T-cell (primary cell): ENCODE measurements around the gene CHRNA4. TPM values are rescaled to one million over a fixed set of nuclear protein-coding genes. Genes with fewer than 3 reads are reported as not detected.

ENCODE experiments used
- ATAC-seq, 4 experiments: fragments of 200-7000 bp in 3 of 4; fragments of 150-1000 bp in 1 of 4; cut with Tn5 transposase; replicated peaks in 1 of 4; 1 replicate in 3 of 4; 2 replicates in 1 of 4; pipeline ENCODE4 v1.10.0; 2021; ENCODE audit warnings: moderate library complexity in 3 of 4, mild to moderate bottlenecking in 2 of 4, moderate number of reproducible peaks in 1 of 4
- CTCF ChIA-PET, 2 donors: fragments of 300-600 bp; sonication (Branson Sonifier 250); formaldehyde crosslinking; loops; one replicate each; lab custom pipeline; 2022; ENCODE audit warnings: antibody characterized with exemption in 2 of 2; lab: Charles Lee
- POLR2A ChIA-PET, 2 donors: fragments of 300-600 bp; sonication (Branson Sonifier 250); formaldehyde crosslinking; loops; one replicate each; lab custom pipeline; 2022; ENCODE audit warnings: antibody characterized with exemption in 2 of 2; lab: Charles Lee
- DNase-seq, 35 experiments: peaks; one replicate each; pipeline versions ENCODE4 v3.0.0 to v3.0.0-alpha.2; 2013 to 2023
- H3K27ac ChIP-seq: one replicate; pipeline ENCODE4 v1.5.1; 2013; ENCODE audit warnings: low read length
- H3K27me3 ChIP-seq, 2 experiments: replicated peaks in 1 of 2; 1 replicate in 1 of 2; 2 replicates in 1 of 2; pipeline versions ENCODE4 v1.6.1 to v1.7.0; 2013; ENCODE audit warnings: low read length in 1 of 2, mixed read lengths in 1 of 2; ENCODE audit not compliant: control insufficient read depth in 2 of 2, insufficient read depth in 2 of 2; ENCODE audit errors: extremely low read depth in 1 of 2
- H3K36me3 ChIP-seq, 2 donors: 1 replicate in 1 of 2; 2 replicates in 1 of 2; pipeline versions ENCODE4 v1.6.1 to v1.7.0; 2013; ENCODE audit warnings: low read length in 1 of 2; ENCODE audit not compliant: control insufficient read depth in 2 of 2, insufficient read depth in 1 of 2; ENCODE audit errors: extremely low read depth in 1 of 2
- H3K4me1 ChIP-seq, 2 experiments: 1 replicate in 1 of 2; 2 replicates in 1 of 2; pipeline versions ENCODE4 v1.6.1 to v1.7.0; 2013; ENCODE audit warnings: low read length in 2 of 2, mixed read lengths in 1 of 2; ENCODE audit not compliant: insufficient read depth in 2 of 2, control insufficient read depth in 1 of 2; ENCODE audit errors: extremely low read depth in 1 of 2
- H3K4me3 ChIP-seq, 2 donors: 1 replicate in 1 of 2; 2 replicates in 1 of 2; pipeline versions ENCODE4 v1.5.1 to v1.7.0; 2013; ENCODE audit warnings: mild to moderate bottlenecking in 2 of 2, low read length in 1 of 2, moderate library complexity in 1 of 2; ENCODE audit not compliant: control insufficient read depth in 1 of 2; ENCODE audit errors: extremely low read depth in 1 of 2
- H3K9me3 ChIP-seq: 2 replicates; pipeline ENCODE4 v1.7.0; 2013
- H3K27ac Mint-ChIP-seq, 2 donors: one replicate each; pipeline ENCODE4 v1.8.0; 2020 to 2021; ENCODE audit warnings: mild to moderate bottlenecking in 2 of 2, mixed read lengths in 2 of 2
- H3K27me3 Mint-ChIP-seq, 2 donors: one replicate each; pipeline ENCODE4 v1.8.0; 2021 to 2022; ENCODE audit warnings: mixed read lengths in 2 of 2
- H3K36me3 Mint-ChIP-seq: one replicate; pipeline ENCODE4 v1.8.0; 2021; ENCODE audit warnings: mixed read lengths
- H3K4me1 Mint-ChIP-seq, 3 donors: one replicate each; pipeline ENCODE4 v1.8.0; 2020 to 2022; ENCODE audit warnings: mixed read lengths in 3 of 3, mild to moderate bottlenecking in 1 of 3
- H3K4me3 Mint-ChIP-seq, 3 donors: one replicate each; pipeline ENCODE4 v1.8.0; 2020 to 2022; ENCODE audit warnings: mild to moderate bottlenecking in 3 of 3, mixed read lengths in 3 of 3, moderate library complexity in 3 of 3
- H3K9me3 Mint-ChIP-seq, 3 donors: one replicate each; pipeline ENCODE4 v1.8.0; 2020 to 2022; ENCODE audit warnings: mixed read lengths in 3 of 3
- WGBS: methylation state at CpG from one replicate; pipeline ENCODE4 v1.1.5; 2013; ENCODE audit warnings: missing lambda C conversion rate; ENCODE audit not compliant: insufficient coverage; 5-methylcytosine and 5-hydroxymethylcytosine counted together
- total RNA-seq, 35 experiments: library from RNA in 6 of 35; stranded (reverse) in 6 of 35; fragments of 120-200 nt in 1 of 35; gene quantifications; one replicate each; pipeline versions ENCODE4 v1.2.1 to v1.2.4 and lab custom pipeline; 2013 to 2026

CHRNA4 gene
- total RNA-seq, 5 donors from 2014 or later (not counting 1 experiment from before 2014, with no cell fraction given), result not detected

DNA sequence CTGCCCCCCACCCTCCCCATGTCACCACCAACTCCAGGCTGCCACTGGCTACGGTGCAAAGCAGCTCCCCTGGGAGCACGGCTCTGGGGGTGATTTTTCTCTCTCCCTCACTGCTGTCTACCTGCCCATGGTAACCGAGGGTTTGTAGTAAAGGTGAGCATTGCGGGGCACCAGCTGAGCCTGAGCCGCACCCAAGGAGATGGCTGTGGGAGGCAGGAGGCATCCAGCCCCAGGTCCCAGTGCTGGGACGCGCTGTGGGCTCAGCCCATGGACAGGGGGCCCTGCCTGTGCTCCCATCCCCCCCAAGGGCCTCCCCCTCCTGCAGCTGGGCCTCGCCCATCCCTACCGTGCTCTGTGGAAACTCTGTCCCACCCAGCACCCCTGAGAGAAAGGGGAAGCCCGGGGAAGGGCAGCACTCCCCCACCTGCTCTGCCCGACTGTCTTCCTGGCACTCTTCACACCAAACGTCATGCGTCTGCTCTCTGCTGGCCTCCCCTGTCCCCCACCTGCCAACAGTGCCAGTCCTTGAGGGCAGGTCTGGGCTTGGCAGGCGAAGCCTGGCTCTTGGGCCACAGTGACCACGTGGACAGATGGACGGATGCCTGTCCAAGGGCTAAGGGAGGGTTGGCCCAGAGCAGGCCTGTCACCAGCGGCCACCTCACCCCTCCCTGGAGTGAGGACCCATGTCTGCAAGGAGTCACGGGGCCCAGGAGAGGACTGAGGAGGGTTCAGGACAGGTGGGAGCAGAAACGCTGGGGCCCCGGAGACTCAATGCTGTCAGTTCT is 3.8 kb upstream of the CHRNA4 start:
- Mint-ChIP-seq H3K27ac (no peak overlapping the region), H3K36me3 (no peaks in the 10 kb centered on the region), H3K27me3 (peaks cover 19 to 35% of the 10 kb centered on the region in 2 donors), H3K9me3 (no peaks in the 10 kb centered on the region), H3K4me3 (no peak overlapping the region), H3K4me1 (peaks cover 0 to 7% (median 3%) of the 10 kb centered on the region in 3 donors)
- CTCF ChIA-PET, result no interaction called here
- H3K27me3 ChIP-seq, result peaks cover 0 to 76% of the 10 kb centered on the region in 2 experiments
- H3K36me3 ChIP-seq, result no peaks in the 10 kb centered on the region
- H3K27ac ChIP-seq, result no peak overlapping the region
- WGBS, result 61% methylated on average over 13 of the region's 20 CpGs
- H3K4me3 ChIP-seq, result no peak overlapping the region
- peaks cover 0 to 7% of the 10 kb centered on the region in 2 experiments for H3K4me1 ChIP-seq
- DNase-seq (no peak), ATAC-seq (no peak)
- H3K9me3 ChIP-seq, result no peaks in the 10 kb centered on the region
- POLR2A ChIA-PET, result no interaction called here

DNA sequence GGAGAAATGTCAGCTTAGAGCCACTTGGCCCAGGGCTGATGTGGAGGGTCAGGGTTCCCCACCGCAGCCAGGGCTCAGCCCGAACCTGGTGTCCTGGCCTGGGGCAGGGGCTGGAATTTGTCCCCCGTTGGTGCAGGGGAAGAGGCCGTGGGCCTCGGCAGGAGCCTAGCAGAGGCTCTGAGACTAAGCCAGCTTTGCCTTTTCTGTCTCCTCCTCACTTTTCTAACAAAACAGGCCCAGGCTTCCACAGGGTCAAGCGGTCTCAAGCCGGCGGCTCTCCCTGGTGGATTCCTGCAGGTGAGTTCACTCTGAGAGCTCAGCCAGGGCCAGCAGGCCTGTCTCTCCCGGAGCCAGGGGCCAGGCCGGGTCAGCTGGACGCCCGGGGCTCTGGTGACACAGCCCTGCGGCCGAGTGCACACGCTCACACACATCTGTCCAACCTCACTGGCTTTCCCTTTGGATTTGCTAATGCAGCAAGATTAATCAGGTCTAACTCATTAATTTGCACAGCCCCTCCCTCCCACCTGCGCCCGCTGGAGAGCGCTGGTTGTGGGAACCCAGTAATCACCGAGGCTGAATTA is 2.9 kb upstream of the CHRNA4 start:
- Mint-ChIP-seq H3K4me1 (peaks cover 0 to 7% (median 3%) of the 10 kb centered on the region in 3 donors), H3K27me3 (peaks cover 19 to 42% of the 10 kb centered on the region in 2 donors), H3K4me3 (no peak overlapping the region), H3K36me3 (no peaks in the 10 kb centered on the region), H3K27ac (no peak overlapping the region), H3K9me3 (no peaks in the 10 kb centered on the region)
- WGBS, result 88% methylated on average over 14 of the region's 19 CpGs
- POLR2A ChIA-PET, result interaction anchor here in 1 of 2 donors (0.5 kb wide), 1 partner anchor 158 kb away, joined by 5 read pairs; no protein-coding TSS in a partner anchor
- no peaks in the 10 kb centered on the region for H3K9me3 ChIP-seq
- no peaks in the 10 kb centered on the region for H3K36me3 ChIP-seq
- H3K27me3 ChIP-seq, result peaks cover 0 to 83% of the 10 kb centered on the region in 2 experiments
- no peak overlapping the region for H3K4me3 ChIP-seq
- ATAC-seq (no peak), DNase-seq (no peak)
- H3K4me1 ChIP-seq, result peaks cover 0 to 7% of the 10 kb centered on the region in 2 experiments
- H3K27ac ChIP-seq, result no peak overlapping the region
- CTCF ChIA-PET, result no interaction called here

DNA sequence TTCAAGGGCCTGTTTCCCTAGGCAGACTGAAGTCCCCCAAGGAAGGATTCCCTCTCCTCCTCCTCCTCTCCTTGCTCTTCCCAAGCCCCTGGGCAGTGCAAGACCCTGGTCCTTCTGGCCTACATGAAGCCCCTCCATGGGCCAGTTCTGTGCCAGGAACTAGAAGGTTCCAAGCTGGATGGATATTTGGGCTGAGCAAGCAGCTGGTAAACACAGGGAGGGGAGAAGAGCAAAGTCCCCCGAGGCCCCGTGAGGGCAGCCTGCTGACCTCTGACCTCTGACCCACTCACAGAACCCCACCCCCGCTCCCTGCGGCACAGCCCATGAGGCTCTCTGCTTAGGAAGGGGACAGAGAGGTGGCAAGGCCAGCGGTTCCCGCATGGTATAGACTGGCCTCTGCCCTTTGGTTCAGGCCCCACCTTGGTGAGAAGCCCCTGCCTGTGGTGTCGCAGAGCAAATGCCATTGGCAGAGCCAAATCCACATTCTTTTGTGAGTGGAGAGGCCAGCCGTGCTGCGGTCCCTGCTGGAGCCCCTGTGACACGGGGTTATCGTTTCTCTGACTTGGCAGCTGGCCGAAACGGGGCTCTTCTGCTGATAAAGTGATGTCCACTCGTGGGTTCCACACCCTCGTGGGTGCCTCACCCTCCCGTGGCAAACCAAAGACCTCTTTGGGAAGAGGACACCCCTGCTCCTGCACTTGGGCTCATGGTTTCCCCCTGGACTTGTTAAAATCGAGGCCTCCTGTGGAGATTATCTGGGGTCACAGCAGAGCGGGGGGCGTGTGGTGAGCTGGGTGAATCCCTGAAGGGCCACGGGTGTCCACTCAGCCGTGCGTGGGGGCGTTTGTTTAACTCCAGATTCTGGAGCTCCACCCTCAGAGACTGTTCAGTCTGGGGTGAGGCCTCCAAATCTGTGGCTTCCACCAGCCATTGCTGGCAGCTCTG is 2.1 kb upstream of the CHRNA4 start:
- Mint-ChIP-seq H3K9me3 (no peaks in the 10 kb centered on the region), H3K27me3 (peaks cover 19 to 45% of the 10 kb centered on the region in 2 donors), H3K36me3 (no peaks in the 10 kb centered on the region), H3K4me1 (peaks cover 0 to 7% (median 3%) of the 10 kb centered on the region in 3 donors), H3K27ac (no peak overlapping the region), H3K4me3 (no peak overlapping the region)
- H3K9me3 ChIP-seq, result no peaks in the 10 kb centered on the region
- WGBS, result 73% methylated on average over 19 of the region's 23 CpGs
- peaks cover 0 to 7% of the 10 kb centered on the region in 2 experiments for H3K4me1 ChIP-seq
- ChIA-PET POLR2A (no interaction called here), CTCF (no interaction called here)
- H3K4me3 ChIP-seq, result no peak overlapping the region
- peaks cover 0 to 89% of the 10 kb centered on the region in 2 experiments for H3K27me3 ChIP-seq
- H3K36me3 ChIP-seq, result no peaks in the 10 kb centered on the region
- ATAC-seq (no peak), DNase-seq (no peak)
- H3K27ac ChIP-seq, result no peak overlapping the region

DNA sequence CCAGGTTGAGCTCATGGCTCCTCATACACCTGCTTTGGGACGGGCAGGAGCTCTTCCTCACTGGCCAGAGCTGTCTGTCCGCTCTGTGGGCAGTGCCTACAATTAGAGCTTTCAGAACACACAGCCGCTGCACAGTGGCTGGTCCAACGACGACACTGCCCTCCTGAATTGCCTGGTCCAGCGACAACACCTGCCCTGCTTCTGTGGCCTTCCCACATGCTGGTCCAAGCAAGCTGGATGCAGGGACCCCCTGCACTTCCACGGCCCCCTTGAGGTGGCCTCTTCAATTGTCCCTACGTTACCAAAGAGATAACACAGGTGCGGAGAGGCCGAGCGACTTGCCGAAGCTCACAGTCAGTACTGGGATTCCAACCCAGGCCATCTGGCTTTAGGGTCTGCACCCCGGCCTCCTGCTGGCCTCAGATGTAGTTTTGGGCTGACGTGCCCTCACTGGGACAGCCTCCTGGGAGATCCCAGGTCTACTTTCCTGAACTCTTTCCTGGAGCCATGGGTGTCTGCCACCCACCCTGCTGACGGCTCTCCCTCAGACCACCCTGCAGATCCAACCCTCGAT is 1.4 kb upstream of the CHRNA4 start:
- DNase-seq (no peak), ATAC-seq (no peak)
- Histone ChIP-seq H3K4me3 (no peak overlapping the region), H3K4me1 (peaks cover 0 to 7% of the 10 kb centered on the region in 2 experiments), H3K36me3 (no peaks in the 10 kb centered on the region), H3K27me3 (peaks cover 0 to 90% of the 10 kb centered on the region in 2 experiments), H3K9me3 (no peaks in the 10 kb centered on the region), H3K27ac (no peak overlapping the region)
- Mint-ChIP-seq H3K36me3 (no peaks in the 10 kb centered on the region), H3K27me3 (peaks cover 19 to 45% of the 10 kb centered on the region in 2 donors), H3K9me3 (no peaks in the 10 kb centered on the region), H3K4me3 (no peak overlapping the region), H3K27ac (no peak overlapping the region), H3K4me1 (peaks cover 0 to 7% (median 3%) of the 10 kb centered on the region in 3 donors)
- 66% methylated on average over 16 of the region's 16 CpGs for WGBS
- ChIA-PET POLR2A (no interaction called here), CTCF (no interaction called here)

DNA sequence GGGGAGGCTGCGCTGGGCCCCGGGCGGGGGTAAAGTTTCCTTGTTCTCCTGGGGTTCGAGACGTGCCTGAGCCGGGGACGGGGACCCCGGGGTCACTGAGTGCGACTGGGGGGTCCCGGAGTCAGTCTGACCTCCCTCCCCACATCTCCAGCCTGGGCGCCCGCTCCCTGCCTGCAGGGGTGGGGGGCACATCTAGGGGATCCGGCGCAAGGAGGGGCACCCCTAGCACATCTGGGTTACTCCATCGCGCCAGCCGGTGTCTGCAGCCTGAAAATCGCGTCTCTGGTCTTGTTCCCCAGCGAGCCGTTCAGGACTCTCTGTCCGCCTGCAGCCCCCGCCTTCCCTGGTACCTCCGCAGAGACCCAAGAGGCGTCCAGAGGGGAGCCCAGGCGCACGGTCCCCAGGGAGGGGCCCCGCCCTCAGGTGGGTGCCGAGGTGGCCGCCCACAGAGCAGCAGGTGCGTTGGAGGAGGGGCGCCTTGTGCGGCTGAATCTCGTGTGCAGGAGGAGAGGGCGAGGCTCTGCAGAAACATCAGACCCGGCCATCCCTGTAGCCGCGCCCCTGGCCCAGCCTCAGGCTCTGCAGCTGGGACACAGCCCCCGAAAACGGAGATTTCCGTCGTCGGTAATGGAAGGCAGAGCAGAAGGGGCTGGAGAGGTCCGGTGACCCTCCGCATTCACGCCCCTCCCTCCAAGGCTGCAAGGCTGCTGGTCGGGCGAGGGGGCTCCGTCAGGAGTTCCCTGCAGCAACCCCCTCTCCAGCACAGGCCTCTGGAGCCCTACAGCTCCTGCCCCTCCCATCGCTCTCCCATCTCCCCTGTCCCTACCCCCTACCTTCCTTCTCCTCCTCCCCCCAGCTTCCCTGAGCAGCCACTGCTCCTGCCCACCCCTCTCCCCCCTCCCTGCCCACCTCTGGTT is 628 bp upstream of the CHRNA4 start:
- Histone ChIP-seq H3K4me3 (no peak overlapping the region), H3K9me3 (no peaks in the 10 kb centered on the region), H3K4me1 (peaks cover 0 to 7% of the 10 kb centered on the region in 2 experiments), H3K27me3 (peaks cover 0 to 92% of the 10 kb centered on the region in 2 experiments), H3K36me3 (no peaks in the 10 kb centered on the region), H3K27ac (no peak overlapping the region)
- no peak for DNase-seq
- 6% methylated on average over 35 of the region's 50 CpGs for WGBS
- H3K27me3 Mint-ChIP-seq, result peaks cover 19 to 41% of the 10 kb centered on the region in 2 donors
- POLR2A ChIA-PET, result no interaction called here
- CTCF ChIA-PET, result no interaction called here
- peaks cover 0 to 7% (median 3%) of the 10 kb centered on the region in 3 donors for H3K4me1 Mint-ChIP-seq
- no peak overlapping the region for H3K27ac Mint-ChIP-seq
- no peaks in the 10 kb centered on the region for H3K36me3 Mint-ChIP-seq
- peak in 1 of 4 experiments; percentile 9 for ATAC-seq
- no peak overlapping the region for H3K4me3 Mint-ChIP-seq
- no peaks in the 10 kb centered on the region for H3K9me3 Mint-ChIP-seq
